GM15510 (cell line): ENCODE measurements around the gene ADGRF3.

Experiments used
- POLR2A ChIP-seq: IDR thresholded peaks from 3 replicates; pipeline ENCODE4 v1.6.1; 2011; ENCODE audit warnings: borderline replicate concordance; ENCODE audit not compliant: insufficient read length; ENCODE audit errors: extremely low read depth

Gene ADGRF3

GRCh38 chr2:26356111-26356510, 9.5 kb upstream of the ADGRF3 start:
- TF ChIP-seq POLR2A = no peak

- TF ChIP-seq POLR2A = no peak
Observed at GRCh38 chr2:26355038-26355995, 8.7 kb upstream of the ADGRF3 start.

GRCh38 chr2:26352892-26353291, 6.3 kb upstream of the ADGRF3 start:
- TF ChIP-seq POLR2A = no peak

GRCh38 chr2:26351375-26352090, 4.9 kb upstream of the ADGRF3 start:
- no peak for TF ChIP-seq POLR2A

DNA sequence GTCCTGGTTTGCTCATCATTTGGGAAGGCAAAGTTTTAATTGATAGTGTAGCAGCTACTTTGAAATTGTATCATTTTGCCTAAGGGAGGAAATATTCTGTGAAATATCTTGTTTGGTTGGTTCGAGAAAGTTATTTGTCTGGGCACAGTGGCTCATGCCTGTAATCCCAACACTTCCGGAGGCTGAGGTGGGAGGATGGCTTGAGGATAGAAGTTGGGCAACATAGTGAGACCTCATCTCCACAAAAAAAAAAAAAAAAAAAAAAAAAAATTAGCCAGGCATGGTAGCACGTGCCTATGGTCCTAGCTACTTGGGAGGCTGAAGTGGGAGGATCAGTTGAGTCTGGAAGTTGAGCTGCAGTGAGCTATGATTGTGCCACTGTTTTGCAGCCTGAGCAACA, 3.1 kb upstream of the ADGRF3 start:
- TF ChIP-seq POLR2A = no peak

- no peak for TF ChIP-seq POLR2A
Observed at GRCh38 chr2:26347286-26347865, 787 bp upstream of the ADGRF3 start.

DNA sequence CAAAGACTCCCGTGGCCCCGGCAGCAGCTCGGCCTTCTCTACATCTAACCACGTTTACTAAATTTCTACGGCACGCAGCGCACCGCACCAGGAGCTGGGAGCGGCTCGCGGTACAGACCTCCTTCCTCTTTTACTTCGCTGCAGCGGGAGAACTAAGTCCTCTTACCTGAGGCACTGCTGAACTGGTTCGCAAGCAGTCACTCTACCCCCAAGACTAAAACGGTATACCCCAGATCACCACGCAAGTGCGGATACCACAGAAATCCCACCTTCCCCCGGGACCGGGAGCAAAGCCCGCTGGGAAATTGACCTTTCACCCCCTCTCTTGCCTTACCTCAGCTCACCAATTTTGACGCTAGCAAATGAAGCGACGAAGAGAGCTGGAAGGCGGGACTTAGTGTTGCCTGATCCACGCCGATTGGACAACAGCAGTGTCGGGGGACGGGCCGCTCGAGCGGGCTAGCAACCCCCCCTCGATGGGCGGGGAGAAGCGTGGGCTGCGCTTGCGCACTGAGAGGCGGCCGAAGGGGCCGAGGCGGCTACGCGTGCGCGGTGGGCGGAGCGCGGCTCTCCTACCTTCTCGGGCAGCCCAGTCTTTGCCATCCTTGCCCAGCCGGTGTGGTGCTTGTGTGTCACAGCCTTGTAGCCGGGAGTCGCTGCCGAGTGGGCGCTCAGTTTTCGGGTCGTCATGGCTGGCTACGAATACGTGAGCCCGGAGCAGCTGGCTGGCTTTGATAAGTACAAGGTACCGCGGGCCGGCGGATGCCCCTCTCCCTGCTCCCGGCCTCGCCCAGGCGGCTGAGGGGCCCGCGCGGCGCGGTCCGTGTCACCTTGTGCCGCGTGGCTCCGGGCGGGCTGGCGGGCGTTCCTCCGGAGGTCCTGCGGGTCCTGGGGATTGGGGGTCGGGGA, 790 bp downstream of the ADGRF3 start, which contains the start of gene SELENOI:
Gene SELENOI, plus strand, starts transcription at position 599 of the 909 bp plus-strand sequence. Its CDS starts 90 bp downstream, at position 689.
- peak; percentile 88 for TF ChIP-seq POLR2A

DNA sequence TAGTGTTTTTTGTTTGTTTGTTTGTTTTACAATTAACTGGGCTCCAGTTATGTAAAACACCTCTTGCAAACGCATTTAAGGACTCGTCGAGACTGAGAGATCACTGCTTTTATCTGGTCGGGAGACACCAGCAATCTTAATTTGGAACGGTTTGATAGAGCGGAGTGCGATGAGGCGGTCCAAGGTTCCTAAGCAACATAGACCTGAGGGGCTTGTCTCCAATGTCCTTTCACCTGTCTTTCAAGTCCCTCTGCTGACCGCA, 1.4 kb downstream of the ADGRF3 start:
- TF ChIP-seq POLR2A = no peak

GRCh38 chr2:26344581-26345282, 1.9 kb downstream of the ADGRF3 start:
- TF ChIP-seq POLR2A = no peak

GRCh38 chr2:26340831-26341230, 5.8 kb downstream of the ADGRF3 start:
- no peak for TF ChIP-seq POLR2A

DNA sequence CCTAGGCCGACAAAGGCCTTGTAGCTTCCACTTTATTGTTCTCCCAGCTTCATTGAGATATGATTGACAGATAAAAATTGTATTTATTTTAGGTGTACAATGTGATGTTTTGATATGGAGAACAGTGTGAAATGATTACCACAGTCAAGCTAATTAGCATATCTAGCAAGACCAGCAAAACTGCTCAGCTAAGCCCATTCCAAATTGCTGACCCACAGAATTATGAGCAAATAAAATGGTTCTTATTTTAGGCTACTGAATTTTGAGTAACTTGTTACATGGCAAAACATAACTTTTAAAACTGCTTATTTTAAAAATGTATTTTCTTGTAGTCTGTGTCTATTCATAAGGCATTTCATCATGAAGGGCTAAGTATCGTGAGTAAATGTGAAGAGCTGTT, 9.3 kb downstream of the ADGRF3 start:
- no peak for TF ChIP-seq POLR2A

GRCh38 chr2:26336719-26337118, 9.9 kb downstream of the ADGRF3 start:
- TF ChIP-seq POLR2A = no peak

DNA sequence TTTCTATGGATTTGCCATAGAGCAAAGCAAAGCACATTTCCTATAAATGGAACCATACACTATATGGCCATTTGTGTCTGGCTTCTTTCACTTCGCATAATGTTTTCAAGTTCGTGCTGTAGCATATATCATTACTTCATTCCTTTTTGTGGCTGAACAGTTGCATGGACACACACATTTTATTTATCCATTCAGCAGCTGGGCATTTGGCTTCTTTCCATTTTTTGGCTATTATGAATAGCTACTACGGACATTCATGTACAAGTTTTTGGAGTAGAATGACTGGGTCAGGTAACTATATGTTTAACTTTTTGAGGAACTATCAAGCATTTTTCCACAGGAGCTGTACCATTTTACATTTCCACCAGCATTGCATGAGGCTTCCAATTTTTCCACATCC, 11.4 kb downstream of the ADGRF3 start:
- no peak for TF ChIP-seq POLR2A

- no peak for TF ChIP-seq POLR2A
Observed at GRCh38 chr2:26333293-26333692, 13.3 kb downstream of the ADGRF3 start.
